Activated CD4-positive, alpha-beta memory T cell treated with anti-CD3 and anti-CD28 coated beads for 36 hours (primary cell): ENCODE measurements around the gene IGF2. TPM values are rescaled to one million over a fixed set of nuclear protein-coding genes. Genes with fewer than 3 reads are reported as not detected.

Source experiments
- CTCF ChIA-PET: fragments of 350-600 bp; sonication (Branson Sonifier 250); formaldehyde crosslinking; loops from one replicate; lab custom pipeline; 2021; ENCODE audit warnings: antibody characterized with exemption, inconsistent platforms; lab: Charles Lee
- POLR2A ChIA-PET: fragments of 350-600 bp; sonication (Branson Sonifier 250); formaldehyde crosslinking; loops from one replicate; lab custom pipeline; 2021; ENCODE audit warnings: antibody characterized with exemption; lab: Charles Lee
- DNase-seq: peaks from one replicate; pipeline ENCODE4 v3.0.0-alpha.2; 2020
- H3K27ac Mint-ChIP-seq: one replicate; pipeline ENCODE4 v1.8.0; 2021; ENCODE audit warnings: mixed read lengths
- H3K27me3 Mint-ChIP-seq: one replicate; pipeline ENCODE4 v1.8.0; 2021; ENCODE audit warnings: mixed read lengths
- H3K36me3 Mint-ChIP-seq: one replicate; pipeline ENCODE4 v1.8.0; 2021; ENCODE audit warnings: mixed read lengths
- H3K4me1 Mint-ChIP-seq: one replicate; pipeline ENCODE4 v1.8.0; 2021; ENCODE audit warnings: low read depth, mixed read lengths
- H3K4me3 Mint-ChIP-seq: one replicate; pipeline ENCODE4 v1.8.0; 2021; ENCODE audit warnings: mild to moderate bottlenecking, mixed read lengths
- H3K9me3 Mint-ChIP-seq: one replicate; pipeline ENCODE4 v1.8.0; 2021; ENCODE audit warnings: mixed read lengths
- intact Hi-C: fragments of 100-400 bp; cut with micrococcal nuclease; formaldehyde crosslinking; loops from one replicate; pipeline ENCODE4 v1.15.1; 2023
- total RNA-seq, 2 experiments: library from RNA; stranded (reverse); gene quantifications; one replicate each; pipeline ENCODE4 v1.2.3, GENCODE V29; 2021

Gene IGF2
- total RNA-seq, 2 experiments from 2014 or later, result 26.5 to 27.0 TPM

DNA sequence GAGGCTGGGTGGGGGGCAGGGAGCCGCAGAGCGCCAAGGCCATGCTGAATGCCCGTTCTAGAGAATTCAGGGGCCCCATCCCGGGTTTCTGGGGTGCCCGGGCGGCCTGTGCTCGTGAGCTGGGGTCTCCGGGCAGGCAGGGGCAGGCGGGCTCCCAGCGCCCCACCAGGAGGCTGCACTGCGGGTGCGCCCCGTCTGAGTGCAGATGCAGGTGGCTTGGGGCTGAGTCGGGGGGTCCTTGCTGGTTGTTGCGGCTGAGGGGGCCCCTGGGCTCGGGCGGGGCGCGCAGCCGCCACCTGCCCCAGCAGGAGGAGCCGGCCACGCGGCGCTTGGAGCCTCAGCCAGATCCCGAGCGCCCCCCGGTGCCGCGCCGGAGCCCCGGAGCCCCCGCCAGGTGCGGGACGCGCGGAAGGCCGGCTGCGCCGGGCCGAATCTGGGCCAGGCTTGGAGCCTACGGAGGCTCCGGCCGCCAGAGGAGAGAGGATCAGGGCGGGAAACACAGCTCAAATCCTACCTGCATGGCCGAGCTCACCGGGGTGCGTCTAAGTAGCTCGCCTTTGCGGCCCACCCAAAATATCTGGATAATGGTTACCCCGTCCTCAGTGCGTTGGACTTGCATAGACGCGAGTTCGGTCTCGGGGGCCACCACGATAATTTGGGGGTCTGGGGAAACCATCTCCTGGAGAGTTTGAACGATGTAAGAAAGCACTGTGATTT, 590 bp upstream of the IGF2 start:
- H3K4me3 Mint-ChIP-seq, result no peak overlapping the region
- peaks cover 57% of the 10 kb centered on the region for H3K27me3 Mint-ChIP-seq
- no peak overlapping the region for H3K27ac Mint-ChIP-seq
- ChIA-PET POLR2A (interaction anchor here (1.4 kb wide), 1 partner anchor 63 kb away, joined by 5 read pairs; no protein-coding TSS in a partner anchor), CTCF (interaction anchor here (0.6 to 4.3 kb wide), 3 partner anchors 11 to 102 kb away, joined by 3 to 57 read pairs (median 8); no protein-coding TSS in a partner anchor)
- DNase-seq, result no peak
- H3K4me1 Mint-ChIP-seq, result peaks cover 35% of the 10 kb centered on the region
- intact Hi-C loops, result loop anchor here (5.0 kb wide), 2 partner anchors 128 to 287 kb away; partner anchors contain the start of gene LSP1
- no peaks in the 10 kb centered on the region for H3K36me3 Mint-ChIP-seq
- H3K9me3 Mint-ChIP-seq, result no peaks in the 10 kb centered on the region

DNA sequence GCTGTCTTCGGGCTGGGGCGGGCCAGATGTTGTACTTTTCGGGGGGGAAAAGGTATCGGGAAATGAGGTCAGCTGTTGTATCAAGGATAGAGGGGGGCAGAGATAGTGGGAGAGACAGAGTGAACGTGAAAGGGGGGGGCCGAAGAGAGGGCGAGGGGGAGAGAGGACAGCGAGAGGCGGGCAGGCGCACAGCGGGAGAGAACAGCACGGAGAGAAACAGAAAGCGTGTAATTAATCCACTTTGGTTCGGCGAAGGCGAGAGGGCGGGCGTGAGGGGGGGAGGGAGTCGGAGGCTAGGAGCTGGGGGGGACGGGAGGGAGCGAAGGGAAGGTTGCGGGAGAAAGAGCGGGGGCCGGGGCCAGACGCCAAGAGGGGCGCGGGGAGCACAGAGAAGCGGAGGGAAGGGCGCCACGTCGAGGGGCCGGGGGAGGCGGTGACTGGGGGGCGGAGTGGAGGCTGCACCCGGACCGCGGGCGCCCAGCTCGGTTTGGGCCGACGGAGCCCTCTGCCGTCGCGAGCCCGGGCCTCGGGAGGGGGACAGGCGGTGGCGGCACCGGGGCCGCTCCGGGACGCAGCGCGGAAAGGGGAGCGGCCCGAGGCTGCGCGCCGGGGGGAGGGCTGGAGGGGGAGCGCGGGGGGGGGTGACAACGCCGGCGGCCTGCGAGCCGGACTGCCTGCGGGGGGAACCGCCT, 612 bp downstream of the IGF2 start:
- CTCF ChIA-PET, result interaction anchor here (0.6 kb wide), 1 partner anchor 262 kb away, joined by 3 read pairs; no protein-coding TSS in a partner anchor
- intact Hi-C loops, result no loop called here
- Mint-ChIP-seq H3K4me3 (peak overlapping the region; percentile 50), H3K27ac (no peak overlapping the region), H3K36me3 (no peaks in the 10 kb centered on the region), H3K9me3 (no peaks in the 10 kb centered on the region), H3K27me3 (peaks cover 60% of the 10 kb centered on the region), H3K4me1 (peaks cover 33% of the 10 kb centered on the region)
- POLR2A ChIA-PET, result no interaction called here
- DNase-seq, result no peak

DNA sequence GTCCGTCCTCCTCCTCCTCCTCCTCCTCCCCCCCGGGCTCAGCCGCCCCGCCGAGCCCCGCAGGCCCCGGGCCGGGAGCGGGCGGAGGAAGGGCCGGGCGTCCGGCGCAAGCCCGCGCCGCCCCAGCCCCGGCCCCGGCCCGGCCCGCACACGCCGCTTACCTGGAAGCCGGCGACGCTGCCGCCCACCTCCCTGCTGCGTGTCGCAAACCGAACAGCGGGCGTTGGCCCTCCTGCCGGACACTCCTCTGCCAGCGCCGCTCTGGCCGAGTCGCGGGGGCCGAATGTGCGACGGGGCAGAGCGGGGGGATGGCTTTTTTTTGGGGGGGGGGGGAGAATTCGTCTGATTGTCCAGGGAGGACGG, 1.1 kb downstream of the IGF2 start:
- H3K4me3 Mint-ChIP-seq, result no peak overlapping the region
- intact Hi-C loops, result no loop called here
- no peak for DNase-seq
- CTCF ChIA-PET, result interaction anchor here (0.6 kb wide), 1 partner anchor 261 kb away, joined by 3 read pairs; no protein-coding TSS in a partner anchor
- H3K27me3 Mint-ChIP-seq, result peaks cover 64% of the 10 kb centered on the region
- no peaks in the 10 kb centered on the region for H3K36me3 Mint-ChIP-seq
- peaks cover 27% of the 10 kb centered on the region for H3K4me1 Mint-ChIP-seq
- no peaks in the 10 kb centered on the region for H3K9me3 Mint-ChIP-seq
- POLR2A ChIA-PET, result no interaction called here
- H3K27ac Mint-ChIP-seq, result no peak overlapping the region

DNA sequence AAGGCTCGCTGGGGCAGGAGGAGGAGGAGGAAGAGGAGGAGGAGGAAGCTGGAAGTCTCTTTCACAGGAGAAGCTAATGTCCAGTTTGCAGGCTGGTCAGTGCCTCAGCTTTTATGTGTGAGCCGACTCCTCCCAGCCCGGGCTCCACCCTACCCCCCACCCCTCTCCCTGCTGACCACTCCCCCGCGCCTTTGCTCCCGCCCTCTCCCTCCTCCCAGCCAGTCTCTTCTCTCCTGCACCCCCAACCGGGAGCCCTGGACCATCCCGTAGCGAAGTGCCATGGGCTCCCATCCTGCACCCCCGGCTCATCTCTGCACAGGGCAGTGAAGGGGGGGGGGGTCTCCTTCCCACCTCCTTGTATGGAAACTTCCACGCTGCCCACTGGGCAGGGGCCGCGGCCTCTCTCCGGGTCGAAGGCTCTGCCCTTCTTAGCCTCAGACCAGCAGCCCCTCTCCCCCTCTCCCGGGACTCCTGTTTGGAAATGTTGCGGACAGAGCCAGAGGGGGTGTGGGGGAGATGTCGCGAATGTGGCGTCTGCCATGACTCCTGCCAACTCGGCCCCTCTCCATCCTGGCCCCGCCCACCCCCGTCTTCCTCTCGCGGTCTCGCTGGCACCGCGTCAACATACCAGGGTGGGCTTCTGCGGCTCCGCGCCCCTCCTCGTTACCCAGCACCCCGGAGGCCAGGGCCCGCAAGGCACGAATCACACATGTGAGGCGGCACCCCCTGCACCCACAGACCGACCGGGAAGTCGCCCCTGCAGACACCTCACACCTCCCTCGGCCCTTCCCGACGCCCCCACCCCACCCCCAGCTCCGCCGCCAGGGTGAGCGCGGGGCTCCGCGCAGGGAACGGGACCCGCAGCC, 1.8 kb downstream of the IGF2 start:
- H3K27ac Mint-ChIP-seq, result no peak overlapping the region
- ChIA-PET POLR2A (no interaction called here), CTCF (interaction anchor here (0.6 to 1.1 kb wide), 2 partner anchors 101 to 261 kb away, joined by 3 read pairs; no protein-coding TSS in a partner anchor)
- H3K4me3 Mint-ChIP-seq, result peak overlapping the region; percentile 23
- intact Hi-C loops, result no loop called here
- no peaks in the 10 kb centered on the region for H3K36me3 Mint-ChIP-seq
- no peak for DNase-seq
- peaks cover 21% of the 10 kb centered on the region for H3K4me1 Mint-ChIP-seq
- H3K9me3 Mint-ChIP-seq, result no peaks in the 10 kb centered on the region
- peaks cover 63% of the 10 kb centered on the region for H3K27me3 Mint-ChIP-seq

DNA sequence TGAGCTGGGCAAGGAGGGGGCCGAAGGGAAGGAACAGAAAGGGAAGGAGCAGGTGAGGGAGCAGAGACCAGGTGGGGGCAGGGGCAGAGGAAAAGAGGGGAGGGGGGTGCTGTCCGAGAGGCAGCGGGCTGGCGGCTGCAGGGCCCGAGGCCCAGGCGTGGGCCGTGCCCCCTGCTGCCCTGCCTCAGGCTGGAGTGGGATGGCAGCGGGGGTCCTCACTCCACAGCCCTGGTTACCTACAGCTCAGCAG, 2.3 kb downstream of the IGF2 start:
- Mint-ChIP-seq H3K4me1 (peaks cover 16% of the 10 kb centered on the region), H3K36me3 (no peaks in the 10 kb centered on the region), H3K27ac (no peak overlapping the region), H3K4me3 (peak overlapping the region; percentile 20), H3K27me3 (peaks cover 60% of the 10 kb centered on the region), H3K9me3 (no peaks in the 10 kb centered on the region)
- ChIA-PET CTCF (interaction anchor here (1.1 kb wide), 1 partner anchor 100 kb away, joined by 3 read pairs; no protein-coding TSS in a partner anchor), POLR2A (no interaction called here)
- intact Hi-C loops, result no loop called here
- DNase-seq, result no peak

DNA sequence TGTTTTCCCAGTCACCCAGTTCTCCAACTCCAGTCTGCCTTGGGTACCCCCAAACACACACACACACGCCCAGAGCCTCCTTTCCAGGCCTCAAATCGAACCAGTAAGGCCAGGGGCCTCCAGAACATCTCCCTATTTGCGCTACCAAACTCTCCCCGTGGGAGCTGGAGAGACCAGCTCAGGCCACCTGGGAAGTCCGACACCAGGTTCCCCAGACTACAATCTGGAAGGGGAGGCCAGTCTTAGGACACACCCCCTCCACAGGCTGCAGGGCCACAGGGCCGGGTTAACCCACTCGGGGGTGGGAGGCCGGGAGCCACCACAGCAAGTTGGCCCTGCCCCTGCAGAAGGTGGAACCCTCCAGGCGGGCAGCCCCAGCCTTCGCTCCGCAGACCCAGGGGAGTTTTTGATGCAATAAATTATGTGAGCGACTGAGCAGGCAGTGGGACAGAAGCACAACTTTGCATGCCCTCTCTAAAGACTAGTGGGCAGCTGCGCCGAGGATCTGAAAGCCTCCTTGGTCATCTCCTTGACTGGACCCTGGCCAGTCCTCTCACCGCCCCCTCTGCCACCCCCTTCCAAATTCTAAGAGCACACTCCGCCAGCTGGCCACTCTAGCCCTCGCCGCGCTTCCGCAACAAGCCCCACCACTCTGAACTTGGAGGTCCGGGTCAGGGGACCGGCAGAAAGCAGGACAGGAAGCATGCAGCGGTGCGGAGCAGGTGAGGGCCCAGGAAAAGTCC, 2.8 kb downstream of the IGF2 start:
- H3K27me3 Mint-ChIP-seq, result peaks cover 63% of the 10 kb centered on the region
- peaks cover 13% of the 10 kb centered on the region for H3K4me1 Mint-ChIP-seq
- no peaks in the 10 kb centered on the region for H3K36me3 Mint-ChIP-seq
- no peak for DNase-seq
- no peak overlapping the region for H3K4me3 Mint-ChIP-seq
- POLR2A ChIA-PET, result no interaction called here
- intact Hi-C loops, result no loop called here
- no peak overlapping the region for H3K27ac Mint-ChIP-seq
- CTCF ChIA-PET, result interaction anchor here (1.1 kb wide), 1 partner anchor 100 kb away, joined by 3 read pairs; no protein-coding TSS in a partner anchor
- H3K9me3 Mint-ChIP-seq, result no peaks in the 10 kb centered on the region

DNA sequence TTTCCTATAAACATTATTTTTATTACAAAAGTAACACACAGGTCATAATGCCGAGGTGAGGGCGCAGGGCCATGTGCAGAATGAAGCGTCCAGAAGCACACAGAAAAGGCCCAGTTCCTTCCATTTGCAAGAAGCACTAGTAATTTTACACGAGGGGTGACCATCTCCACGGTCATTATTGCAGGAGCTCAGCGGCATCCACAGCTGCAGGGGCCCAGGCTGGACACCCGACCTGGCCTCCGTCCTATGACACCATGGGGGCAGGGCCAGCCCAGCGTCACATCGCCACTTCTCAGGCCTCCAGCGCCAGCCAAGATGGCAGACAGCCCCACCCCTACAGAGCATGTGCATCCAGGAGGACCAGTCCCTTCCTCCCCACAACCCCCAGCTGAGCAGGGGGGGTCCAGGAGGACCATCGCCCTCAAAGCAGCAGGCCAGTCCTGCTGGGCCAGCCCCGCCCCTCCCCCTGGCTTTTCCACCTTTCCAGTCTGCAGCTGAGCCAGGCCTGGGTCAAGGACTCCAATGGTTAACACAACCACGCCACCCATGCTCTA, 3.5 kb downstream of the IGF2 start:
- CTCF ChIA-PET, result interaction anchor here (1.1 kb wide), 1 partner anchor 99 kb away, joined by 3 read pairs; no protein-coding TSS in a partner anchor
- POLR2A ChIA-PET, result no interaction called here
- H3K4me1 Mint-ChIP-seq, result peaks cover 9% of the 10 kb centered on the region
- H3K27me3 Mint-ChIP-seq, result peaks cover 61% of the 10 kb centered on the region
- no peak overlapping the region for H3K27ac Mint-ChIP-seq
- intact Hi-C loops, result no loop called here
- H3K9me3 Mint-ChIP-seq, result no peaks in the 10 kb centered on the region
- no peak overlapping the region for H3K4me3 Mint-ChIP-seq
- H3K36me3 Mint-ChIP-seq, result no peaks in the 10 kb centered on the region
- DNase-seq, result no peak

DNA sequence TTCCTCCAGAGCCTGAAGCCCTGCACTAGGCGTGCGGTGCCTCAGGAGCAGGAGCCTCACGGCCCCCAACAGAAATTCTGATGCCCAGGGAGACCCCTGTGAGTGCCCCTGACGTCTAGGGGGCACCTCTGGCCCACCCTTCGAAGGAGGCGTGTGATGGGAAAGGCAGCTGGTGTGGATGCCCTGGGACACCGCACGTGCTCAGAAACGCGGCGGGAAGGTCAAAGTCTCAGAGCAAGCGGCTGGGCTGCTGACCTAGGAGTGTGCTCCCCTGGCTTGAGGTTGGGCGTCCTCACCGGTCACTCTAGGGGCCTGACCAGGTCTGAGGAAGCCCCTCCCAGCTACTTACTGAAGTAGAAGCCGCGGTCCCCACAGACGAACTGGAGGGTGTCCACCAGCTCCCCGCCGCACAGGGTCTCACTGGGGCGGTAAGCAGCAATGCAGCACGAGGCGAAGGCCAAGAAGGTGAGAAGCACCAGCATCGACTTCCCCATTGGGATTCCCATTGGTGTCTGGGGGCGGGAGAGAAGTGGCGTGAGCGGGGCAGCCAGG, 4.1 kb downstream of the IGF2 start:
- DNase-seq, result no peak
- Mint-ChIP-seq H3K27me3 (peaks cover 59% of the 10 kb centered on the region), H3K9me3 (no peaks in the 10 kb centered on the region), H3K36me3 (no peaks in the 10 kb centered on the region), H3K27ac (no peak overlapping the region), H3K4me3 (no peak overlapping the region), H3K4me1 (peaks cover 8% of the 10 kb centered on the region)
- ChIA-PET CTCF (no interaction called here), POLR2A (no interaction called here)
- intact Hi-C loops, result no loop called here

DNA sequence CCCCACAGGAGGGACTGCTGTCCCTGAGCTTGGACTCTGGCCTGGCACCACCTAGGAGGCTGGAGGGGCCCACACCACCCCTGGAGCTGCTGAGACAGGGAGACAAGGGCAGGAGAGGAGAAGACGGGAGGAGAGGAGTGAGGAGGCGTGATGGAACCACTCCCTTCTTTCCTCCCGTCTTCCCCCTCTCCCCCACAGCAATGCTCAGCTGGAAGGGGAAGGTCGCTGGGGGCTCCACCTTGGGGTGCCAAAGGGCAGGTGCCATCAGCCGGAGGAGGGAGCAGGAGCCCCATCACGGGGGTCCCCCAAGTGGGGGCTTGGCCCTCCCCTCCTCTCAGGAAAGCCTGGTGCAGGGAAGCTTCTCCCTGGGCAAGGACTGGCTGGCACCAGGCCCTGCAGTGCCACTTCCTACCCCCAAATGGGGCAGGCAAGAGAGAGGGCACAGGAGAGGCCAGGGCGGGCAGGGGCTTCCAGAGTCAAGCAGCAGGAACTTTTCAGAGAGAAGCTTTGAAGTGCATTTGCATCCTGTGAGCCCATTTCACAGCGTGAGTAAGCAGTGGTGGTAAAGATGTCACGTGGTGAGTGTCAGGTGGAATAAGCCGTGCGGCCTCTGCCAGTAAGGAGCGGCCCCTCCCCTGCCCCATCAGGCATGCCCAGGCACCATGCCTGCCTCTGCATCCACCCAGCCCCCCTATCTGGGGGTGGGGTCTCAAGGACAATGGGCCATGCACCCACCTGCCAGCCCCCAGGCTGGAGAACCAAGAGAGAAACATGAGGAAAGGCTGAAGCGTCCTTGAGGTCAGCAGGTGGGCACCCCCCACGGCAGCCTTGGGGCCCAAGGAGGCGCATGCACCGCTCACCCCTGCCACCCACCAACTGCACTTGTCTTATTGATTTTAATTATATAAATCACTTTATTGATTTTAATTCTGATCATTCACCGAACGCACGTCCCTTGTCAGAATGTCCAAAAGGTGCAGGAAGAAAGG, 4.9 kb downstream of the IGF2 start:
- H3K4me1 Mint-ChIP-seq, result peaks cover 6% of the 10 kb centered on the region
- CTCF ChIA-PET, result interaction anchor here (0.8 to 1.7 kb wide), 4 partner anchors 9 to 482 kb away, joined by 3 to 9 read pairs (median 6); no protein-coding TSS in a partner anchor

More for the DNA sequence above, 4.9 kb downstream of the IGF2 start:
- Mint-ChIP-seq H3K9me3 (no peaks in the 10 kb centered on the region), H3K4me3 (no peak overlapping the region), H3K36me3 (no peaks in the 10 kb centered on the region), H3K27me3 (peaks cover 57% of the 10 kb centered on the region), H3K27ac (no peak overlapping the region)
- POLR2A ChIA-PET, result no interaction called here
- intact Hi-C loops, result no loop called here
- no peak for DNase-seq
